Measurements from ENCODE around the gene RAB4A.
"Not testable (repeated sequence)": the region's sequence is repeated elsewhere in the genome, so short reads cannot be mapped to it uniquely, and the experiment has no call there.

RAB4A gene

DNA sequence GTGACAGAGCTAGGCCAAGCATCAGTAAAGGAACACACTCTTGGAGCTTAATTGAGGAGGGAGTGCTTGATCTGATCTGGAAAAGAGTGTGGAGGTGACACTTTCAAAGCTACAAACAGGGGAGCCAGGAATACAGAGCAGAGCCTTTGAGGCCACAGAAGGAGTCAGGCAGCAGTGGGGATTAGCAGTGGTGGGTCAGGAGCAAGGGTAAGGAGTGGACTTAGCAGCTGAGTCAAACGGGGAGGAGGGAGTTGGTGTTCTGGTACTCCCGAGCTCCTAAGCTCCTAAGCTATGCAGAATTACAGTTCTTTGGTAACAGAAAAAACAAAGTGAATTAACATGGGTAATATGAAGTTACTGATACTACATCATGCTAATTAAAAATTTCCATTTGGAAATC is 14.5 kb downstream of the RAB4A start:
- DNase-seq (ENCODE audit: low read depth), result no peak
- TF ChIP-seq, protein P1, sequence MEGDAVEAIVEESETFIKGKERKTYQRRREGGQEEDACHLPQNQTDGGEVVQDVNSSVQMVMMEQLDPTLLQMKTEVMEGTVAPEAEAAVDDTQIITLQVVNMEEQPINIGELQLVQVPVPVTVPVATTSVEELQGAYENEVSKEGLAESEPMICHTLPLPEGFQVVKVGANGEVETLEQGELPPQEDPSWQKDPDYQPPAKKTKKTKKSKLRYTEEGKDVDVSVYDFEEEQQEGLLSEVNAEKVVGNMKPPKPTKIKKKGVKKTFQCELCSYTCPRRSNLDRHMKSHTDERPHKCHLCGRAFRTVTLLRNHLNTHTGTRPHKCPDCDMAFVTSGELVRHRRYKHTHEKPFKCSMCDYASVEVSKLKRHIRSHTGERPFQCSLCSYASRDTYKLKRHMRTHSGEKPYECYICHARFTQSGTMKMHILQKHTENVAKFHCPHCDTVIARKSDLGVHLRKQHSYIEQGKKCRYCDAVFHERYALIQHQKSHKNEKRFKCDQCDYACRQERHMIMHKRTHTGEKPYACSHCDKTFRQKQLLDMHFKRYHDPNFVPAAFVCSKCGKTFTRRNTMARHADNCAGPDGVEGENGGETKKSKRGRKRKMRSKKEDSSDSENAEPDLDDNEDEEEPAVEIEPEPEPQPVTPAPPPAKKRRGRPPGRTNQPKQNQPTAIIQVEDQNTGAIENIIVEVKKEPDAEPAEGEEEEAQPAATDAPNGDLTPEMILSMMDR (IDR thresholded peaks at IDR 0.05; ENCODE audit: insufficient read depth, low read depth, low read length, missing control alignments), result no peak
- no peak overlapping the region for H3K4me3 ChIP-seq (ENCODE audit: low read length)

DNA sequence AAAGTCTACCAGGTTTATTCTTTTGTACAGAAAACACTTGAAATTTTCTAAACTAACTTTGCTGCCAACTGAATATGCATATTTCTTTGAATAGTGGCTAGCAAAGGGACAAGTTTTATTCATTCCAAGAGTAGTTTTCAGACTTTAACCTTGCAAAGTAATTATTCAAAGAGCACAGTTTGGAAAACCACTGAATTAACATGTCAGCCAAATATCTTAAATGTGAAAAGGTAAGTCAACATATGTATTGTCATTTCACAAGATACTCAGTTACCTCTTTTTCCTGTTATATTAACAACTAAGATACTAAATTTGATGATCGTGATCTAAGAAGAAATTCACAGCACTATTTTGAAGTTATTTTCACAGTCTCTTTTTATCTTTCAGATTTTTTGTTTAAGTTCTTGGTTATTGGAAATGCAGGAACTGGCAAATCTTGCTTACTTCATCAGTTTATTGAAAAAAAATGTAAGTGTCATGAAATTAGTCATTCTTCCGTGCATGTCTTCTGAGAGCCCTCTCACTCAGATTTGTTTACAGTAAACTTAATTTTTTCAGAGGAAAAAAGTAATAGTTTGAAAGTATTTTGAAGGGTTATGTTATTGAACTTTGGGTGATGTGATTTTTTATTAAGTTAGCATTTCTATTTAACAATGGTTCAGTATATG is 15.3 kb downstream of the RAB4A start:
- H3K4me3 ChIP-seq (ENCODE audit: low read length), result no peak overlapping the region
- peak; percentile 32 for DNase-seq (ENCODE audit: low read depth)

DNA sequence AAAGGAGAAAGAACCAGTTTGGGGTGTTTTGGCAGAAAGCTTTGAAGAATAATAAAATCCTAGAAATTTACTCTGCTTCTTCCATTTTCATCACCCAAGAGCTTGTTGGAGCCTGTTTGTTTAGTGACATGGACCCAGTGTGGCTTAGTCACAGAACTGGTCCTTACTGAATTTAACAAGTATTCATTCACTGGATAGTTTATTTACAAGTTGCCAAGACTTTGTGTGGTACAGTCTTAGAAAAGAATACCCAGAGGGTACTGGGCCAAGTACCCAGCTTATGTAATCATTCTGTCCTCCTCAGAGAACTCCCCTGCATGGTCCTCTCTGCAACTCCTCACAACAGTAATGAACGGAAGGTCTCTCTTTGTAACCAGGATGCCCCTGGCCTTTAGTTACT is 16.4 kb downstream of the RAB4A start:
- TF ChIP-seq, protein P1 (IDR thresholded peaks at IDR 0.05; ENCODE audit: insufficient read depth, low read depth, low read length, missing control alignments), result no peak
- DNase-seq (ENCODE audit: low read depth), result peak; percentile 74
- H3K4me3 ChIP-seq (ENCODE audit: low read length), result no peak overlapping the region

More for the DNA sequence above, 15.3 kb downstream of the RAB4A start:
- TF ChIP-seq, protein P1 (IDR thresholded peaks at IDR 0.05; ENCODE audit: insufficient read depth, low read depth, low read length, missing control alignments), result no peak

DNA sequence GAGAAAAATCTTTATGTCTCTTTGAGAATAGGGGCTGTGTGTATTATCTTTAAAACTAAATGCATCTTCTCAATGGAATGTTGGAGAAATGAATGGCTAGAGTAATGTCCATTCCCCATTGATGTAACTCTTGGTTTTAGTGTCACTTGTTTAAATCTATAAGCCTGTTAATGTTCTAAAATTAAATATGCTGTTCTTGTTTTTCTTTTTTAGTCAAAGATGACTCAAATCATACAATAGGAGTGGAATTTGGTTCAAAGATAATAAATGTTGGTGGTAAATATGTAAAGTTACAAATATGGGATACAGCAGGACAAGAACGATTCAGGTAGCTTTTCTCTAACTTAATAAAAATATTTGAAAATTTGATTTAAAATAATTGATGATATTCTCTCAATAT is 17.6 kb downstream of the RAB4A start:
- TF ChIP-seq, protein P1 (IDR thresholded peaks at IDR 0.05; ENCODE audit: insufficient read depth, low read depth, low read length, missing control alignments), result no peak
- DNase-seq (ENCODE audit: low read depth), result no peak
- H3K4me3 ChIP-seq (ENCODE audit: low read length), result no peak overlapping the region

DNA sequence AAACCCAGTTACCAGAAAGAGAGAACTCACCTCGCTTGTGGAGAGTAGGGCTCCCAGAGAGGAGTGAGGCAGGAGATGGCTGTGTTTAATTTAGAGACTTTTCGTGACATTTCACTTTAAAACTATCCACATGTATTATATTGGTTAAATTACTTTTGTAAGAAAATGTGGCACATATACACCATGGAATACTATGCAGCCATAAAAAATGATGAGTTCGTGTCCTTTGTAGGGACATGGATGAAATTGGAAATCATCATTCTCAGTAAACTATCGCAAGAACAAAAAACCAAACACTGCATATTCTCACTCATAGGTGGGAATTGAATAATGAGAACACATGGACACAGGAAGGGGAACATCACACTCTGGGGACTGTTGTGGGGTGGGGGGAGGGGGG is 20.8 kb downstream of the RAB4A start:
- H3K4me3 ChIP-seq (ENCODE audit: low read length), result not testable (repeated sequence)

DNA sequence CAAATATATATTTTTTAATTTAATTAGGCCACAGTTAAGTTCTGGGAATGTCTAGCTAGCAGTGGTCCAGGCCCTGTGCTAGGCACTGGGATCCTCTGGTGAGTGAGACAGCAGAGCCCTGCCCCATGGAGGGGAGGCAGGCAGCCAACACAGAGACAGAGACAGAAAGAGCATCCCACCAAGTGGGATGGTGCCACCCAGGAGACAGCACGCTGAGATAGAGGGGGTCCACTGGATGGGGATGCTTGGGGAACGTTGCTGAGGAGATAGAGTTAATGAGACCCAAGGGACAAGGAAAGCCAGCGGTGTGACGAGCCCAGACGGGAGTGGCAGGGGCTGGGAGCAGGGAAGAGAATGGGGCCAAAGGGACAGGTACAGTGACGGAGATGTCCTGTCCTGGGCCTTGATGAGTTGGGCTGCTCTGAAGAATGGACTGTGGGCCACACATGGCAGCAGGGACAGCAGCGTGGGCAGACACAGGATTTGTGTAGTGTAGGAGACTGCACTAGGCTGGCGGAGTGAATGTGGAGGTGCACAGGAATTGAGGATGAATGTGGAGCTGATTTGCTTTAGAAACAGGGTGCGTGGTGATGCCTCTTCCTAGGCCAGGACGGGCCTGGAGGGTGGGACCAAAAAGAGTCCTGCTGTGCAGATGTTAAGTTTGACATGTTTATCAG is 22.8 kb downstream of the RAB4A start:
- DNase-seq (ENCODE audit: low read depth), result no peak
- TF ChIP-seq, protein P1 (IDR thresholded peaks at IDR 0.05; ENCODE audit: insufficient read depth, low read depth, low read length, missing control alignments), result no peak
- no peak overlapping the region for H3K4me3 ChIP-seq (ENCODE audit: low read length)

More for the DNA sequence above, 20.8 kb downstream of the RAB4A start:
- not testable (repeated sequence) for DNase-seq (ENCODE audit: low read depth)

DNA sequence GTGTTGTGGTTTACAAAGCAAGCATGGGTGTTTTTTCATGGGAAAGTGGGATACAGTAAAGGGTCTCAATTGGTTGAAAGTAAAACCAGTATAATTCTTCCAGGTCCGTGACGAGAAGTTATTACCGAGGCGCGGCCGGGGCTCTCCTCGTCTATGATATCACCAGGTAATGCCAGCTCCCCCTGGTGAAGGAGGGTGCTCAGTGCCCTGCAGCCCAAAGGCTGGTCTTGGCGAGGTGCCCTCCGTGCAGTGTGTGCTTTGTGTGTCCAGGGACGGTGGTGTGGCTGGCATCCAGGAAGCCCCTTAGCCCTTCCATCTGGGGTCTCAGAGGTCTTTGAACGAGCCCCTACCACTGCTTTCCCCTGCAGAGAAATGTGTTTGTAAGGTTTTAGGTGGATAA is 24.8 kb downstream of the RAB4A start:
- no peak overlapping the region for H3K4me3 ChIP-seq (ENCODE audit: low read length)
- TF ChIP-seq, protein P1 (IDR thresholded peaks at IDR 0.05; ENCODE audit: insufficient read depth, low read depth, low read length, missing control alignments), result no peak
- no peak for DNase-seq (ENCODE audit: low read depth)
